Vagina (tissue), 2 donors: ENCODE measurements around the gene KDM4B.

Experiments used
- POLR2A ChIP-seq, 2 donors: fragments of 450-650 bp; IDR thresholded peaks; one replicate each; pipeline ENCODE4 v1.6.1; 2017; ENCODE audit warnings: antibody characterized with exemption in 2 of 2, mild to moderate bottlenecking in 2 of 2, moderate library complexity in 2 of 2
- POLR2AphosphoS5 ChIP-seq, 2 donors: sonication (generic); formaldehyde crosslinking; IDR thresholded peaks; one replicate each; pipeline ENCODE4 v1.9.0; 2017; ENCODE audit warnings: antibody characterized with exemption in 2 of 2, mild to moderate bottlenecking in 2 of 2, low read depth in 1 of 2; ENCODE audit not compliant: insufficient read depth in 1 of 2
- TF ChIP-seq, protein P1 (sequence below), 3 experiments: fragments of 450-650 bp in 2 of 3; fragments of 200-600 bp in 1 of 3; sonication (generic) in 1 of 3; IDR thresholded peaks; one replicate each; pipeline ENCODE4 v1.5.1; 2017 to 2019; ENCODE audit warnings: antibody characterized with exemption in 3 of 3, mild to moderate bottlenecking in 2 of 3, moderate library complexity in 2 of 3

GRCh38 chr19:4993683-4994082 lies 24.8 kb downstream of the KDM4B start:
- TF ChIP-seq POLR2A (IDR thresholded peaks at IDR 0.05), result no peak
- TF ChIP-seq, protein P1, sequence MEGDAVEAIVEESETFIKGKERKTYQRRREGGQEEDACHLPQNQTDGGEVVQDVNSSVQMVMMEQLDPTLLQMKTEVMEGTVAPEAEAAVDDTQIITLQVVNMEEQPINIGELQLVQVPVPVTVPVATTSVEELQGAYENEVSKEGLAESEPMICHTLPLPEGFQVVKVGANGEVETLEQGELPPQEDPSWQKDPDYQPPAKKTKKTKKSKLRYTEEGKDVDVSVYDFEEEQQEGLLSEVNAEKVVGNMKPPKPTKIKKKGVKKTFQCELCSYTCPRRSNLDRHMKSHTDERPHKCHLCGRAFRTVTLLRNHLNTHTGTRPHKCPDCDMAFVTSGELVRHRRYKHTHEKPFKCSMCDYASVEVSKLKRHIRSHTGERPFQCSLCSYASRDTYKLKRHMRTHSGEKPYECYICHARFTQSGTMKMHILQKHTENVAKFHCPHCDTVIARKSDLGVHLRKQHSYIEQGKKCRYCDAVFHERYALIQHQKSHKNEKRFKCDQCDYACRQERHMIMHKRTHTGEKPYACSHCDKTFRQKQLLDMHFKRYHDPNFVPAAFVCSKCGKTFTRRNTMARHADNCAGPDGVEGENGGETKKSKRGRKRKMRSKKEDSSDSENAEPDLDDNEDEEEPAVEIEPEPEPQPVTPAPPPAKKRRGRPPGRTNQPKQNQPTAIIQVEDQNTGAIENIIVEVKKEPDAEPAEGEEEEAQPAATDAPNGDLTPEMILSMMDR (IDR thresholded peaks at IDR 0.05), result no peak
- no peak for TF ChIP-seq POLR2AphosphoS5 (IDR thresholded peaks at IDR 0.05; ENCODE audit: insufficient read depth in 1 of 2, low read depth in 1 of 2)
